Activated CD4-positive, alpha-beta T cell treated with anti-CD3 and anti-CD28 coated beads, Interleukin-2, Interleukin-4, amounts not matched to agents 100 ng/mL and 50 ng/mL, durations not matched to agents 16 hours and 8 hours (primary cell): ENCODE data around the gene EBF3.
"Not testable (repeated sequence)": the region's sequence is repeated elsewhere in the genome, so short reads cannot be mapped to it uniquely, and the experiment has no call there.

Source experiments
- DNase-seq: peaks from one replicate; pipeline ENCODE4 v3.0.0-alpha.2; 2020; ENCODE audit warnings: low spot score

The EBF3 gene

DNA sequence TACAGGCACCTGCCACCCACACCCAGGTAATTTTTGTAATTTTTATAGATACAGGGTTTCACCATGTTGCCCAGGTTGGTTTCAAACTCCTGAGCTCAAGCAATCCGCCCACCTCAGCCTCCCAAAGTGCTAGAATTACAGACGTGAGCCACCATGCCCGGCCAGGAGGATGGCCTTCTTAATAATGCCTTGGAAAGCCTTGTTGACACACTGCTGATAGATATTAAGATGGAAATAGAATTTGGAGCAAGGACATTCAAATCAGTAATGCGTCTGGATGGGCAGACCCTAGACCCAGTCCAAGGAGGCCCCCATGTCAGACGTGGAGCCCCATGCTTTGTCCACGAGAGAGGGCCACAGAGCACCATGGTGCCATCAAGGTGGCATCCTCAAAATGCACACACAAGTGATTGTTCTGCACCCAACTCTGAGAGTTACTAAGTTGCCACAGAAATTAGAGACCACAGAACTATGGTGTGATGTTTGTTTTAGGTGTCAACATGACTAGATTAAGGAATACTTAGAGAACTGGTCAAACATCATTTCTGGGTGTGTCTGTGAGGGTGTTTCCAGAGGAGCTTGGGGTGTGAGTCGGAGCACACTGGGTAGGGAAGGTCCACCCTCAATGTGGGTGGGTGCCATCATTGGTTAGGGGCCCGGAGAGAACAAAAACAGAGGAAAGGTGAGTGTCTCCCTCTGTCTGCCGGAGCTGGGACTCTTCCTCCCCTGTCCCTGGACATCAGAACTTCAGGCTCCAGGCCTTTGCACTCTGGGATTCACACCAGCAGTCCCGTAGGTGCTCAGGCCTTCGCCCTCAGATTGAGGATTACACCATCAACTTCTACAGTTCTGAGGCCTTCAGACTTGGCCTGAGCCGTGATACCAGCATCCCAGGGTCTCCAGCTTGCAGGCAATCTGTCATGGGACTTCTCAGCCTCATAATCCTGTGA lies 34.5 kb downstream of the EBF3 start:
- no peak for DNase-seq

- DNase-seq = no peak
Measured at GRCh38 chr10:129927351-129928120, 36.5 kb downstream of the EBF3 start.

DNA sequence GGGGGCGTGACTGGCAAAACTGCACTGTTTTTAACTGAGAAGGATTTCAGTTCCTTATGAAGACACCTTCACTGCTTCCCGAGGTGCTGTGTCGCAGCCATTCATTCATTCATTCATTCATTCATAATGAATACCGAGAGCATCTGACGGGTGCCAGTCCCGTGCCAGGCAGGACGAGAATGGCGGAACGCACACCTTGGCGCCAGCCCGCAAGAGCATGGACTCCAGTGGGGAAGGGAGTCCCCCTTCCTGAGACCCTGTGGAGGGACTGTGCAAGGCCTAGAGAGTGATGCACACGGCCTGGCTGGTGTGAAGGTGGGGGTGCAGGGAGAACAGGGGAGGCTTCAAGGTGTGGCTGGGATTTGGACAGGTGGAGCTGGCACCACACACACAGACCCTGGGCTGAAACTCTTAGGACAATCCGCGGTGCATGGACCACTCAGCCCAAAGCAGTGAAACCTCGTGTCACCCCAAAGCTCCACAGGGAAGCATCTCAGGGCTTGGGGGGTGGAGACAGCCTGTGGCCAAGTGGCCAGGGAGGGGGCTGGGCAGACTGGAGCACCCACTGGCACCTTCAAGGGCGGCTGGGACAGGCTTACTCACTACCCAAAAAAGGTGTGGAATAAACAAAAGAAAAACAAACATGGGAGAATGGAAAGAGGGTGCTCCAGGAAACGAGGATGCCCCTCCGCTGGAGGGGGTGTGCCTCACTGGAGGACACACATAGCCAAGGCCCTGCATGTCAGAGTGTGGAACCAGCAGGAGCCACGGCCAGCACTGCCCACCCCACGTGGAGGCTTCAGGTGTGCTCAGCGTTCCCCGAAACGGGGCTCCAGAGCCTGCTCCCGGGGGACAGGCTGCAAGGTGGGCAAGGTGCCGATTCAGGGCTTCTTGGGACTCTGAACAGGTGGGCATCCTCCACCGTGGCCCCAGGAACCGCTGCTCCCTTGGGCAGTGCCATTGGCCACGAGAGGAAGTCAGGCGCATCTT lies 37.7 kb downstream of the EBF3 start:
- DNase-seq = no peak

DNA sequence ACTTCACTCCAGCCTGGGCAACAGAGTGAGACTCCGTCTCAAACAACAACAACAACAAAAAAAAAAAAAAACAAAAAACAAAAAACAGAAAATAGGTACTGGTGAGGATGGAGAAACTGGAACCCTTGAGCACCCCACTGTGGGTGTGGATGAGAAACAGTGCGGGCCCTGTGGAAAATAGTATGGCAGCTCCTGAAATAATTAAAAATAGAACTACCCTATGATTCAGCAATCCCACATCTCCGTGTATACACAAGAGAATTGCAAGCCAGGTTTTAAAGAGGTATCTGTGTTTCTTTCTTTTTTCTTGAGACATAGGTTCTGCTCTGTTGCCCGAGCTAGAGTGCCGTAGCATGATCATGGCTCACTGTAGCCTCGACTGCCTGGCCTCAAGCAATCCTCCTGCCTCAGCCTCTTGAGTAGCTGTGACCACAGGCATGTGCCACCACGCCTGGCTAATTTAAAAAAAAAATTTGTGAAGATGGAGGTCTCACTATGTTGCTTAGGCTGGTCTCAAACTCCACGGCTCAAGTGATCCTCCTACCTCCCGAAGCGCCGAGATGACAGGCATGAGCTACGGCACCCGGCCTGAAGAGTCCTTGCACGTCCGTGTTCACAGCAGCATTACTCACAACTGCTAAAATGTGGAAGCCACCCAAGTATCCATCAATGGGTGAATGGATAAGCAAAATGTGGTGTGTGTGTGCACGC lies 39.5 kb downstream of the EBF3 start:
- no peak for DNase-seq

DNA sequence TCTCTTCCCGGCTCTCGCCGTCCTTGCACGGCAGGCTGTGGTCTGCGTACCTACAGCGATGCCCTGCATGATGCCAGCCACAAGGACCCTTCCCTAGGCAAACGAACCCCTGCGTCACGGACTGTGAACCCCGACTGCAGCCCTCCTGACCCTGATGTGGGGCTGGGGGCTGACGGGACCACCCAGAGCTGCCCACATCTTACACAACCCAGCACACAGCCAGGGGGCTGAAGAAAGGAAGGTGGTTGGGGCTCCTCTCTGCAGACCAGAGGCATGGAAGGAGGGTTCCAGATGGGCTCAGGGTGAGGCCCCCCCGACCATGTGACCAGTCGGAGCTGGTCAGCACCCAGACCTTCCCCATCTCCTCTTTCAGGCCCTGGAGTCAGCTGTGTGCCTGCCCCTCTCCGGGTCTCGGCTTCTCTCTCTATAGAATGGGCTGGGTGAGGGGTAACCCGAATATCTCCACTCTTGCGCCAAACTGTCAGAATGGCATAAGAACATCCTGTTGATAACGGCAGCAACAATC lies 41.4 kb downstream of the EBF3 start:
- DNase-seq = no peak

DNA sequence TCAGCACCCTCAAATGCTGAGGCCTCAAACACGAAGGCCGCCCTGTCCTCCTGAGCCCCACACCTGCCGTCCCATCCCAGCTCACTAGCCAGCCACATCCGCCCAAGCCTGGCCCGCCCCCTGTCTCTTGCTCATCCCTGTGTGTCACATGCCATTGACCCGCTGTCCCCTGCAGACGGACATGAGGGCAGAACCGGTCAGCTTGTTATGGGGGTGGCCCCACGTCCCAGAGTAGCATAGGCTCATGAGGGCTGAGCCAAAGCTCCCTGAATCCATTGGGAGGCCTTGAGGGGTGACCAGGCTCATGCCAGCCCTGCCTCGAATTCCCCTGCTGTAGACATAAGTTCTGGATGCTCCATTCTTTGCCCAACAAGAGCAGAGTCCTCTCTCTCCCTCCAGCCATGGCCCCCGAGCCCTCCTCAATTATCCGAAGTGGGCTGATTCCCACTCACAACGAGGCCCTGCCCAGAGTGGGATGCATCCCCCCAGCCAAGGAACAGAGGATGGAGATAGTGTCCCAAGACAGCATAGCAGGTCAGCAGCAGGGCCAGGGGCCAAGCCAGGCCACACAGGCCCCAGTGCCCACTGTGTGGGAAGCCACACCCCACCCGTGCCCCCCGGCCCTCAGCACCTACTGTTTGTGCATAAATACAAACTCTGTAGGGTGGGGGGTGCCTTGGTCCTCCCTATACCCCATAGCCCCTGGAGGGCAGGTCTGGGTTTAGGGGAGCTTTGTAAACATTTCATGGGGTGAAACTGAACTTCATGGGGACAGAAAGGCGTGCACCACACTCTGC lies 42.1 kb downstream of the EBF3 start:
- no peak for DNase-seq

- no peak for DNase-seq
Measured at GRCh38 chr10:129921065-129921670, 42.9 kb downstream of the EBF3 start.

DNA sequence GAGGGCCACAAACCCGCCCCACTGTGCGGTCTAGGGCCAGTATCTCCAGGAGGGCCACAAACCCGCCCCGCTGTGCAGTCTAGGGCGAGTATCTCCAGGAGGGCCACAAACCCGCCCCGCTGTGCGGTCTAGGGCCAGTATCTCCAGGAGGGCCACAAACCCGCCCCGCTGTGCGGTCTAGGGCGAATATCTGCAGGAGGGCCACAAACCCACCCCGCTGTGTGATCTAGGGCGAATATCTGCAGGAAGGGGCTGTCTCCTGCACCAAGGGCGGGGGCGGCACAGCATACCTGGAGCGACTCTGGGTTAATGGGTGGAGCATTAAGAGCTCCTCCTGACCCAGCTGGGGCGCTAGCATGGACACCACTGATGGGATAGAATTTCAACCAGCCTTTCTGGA lies 43.9 kb downstream of the EBF3 start:
- DNase-seq = not testable (repeated sequence)

- DNase-seq = no peak
Measured at GRCh38 chr10:129919358-129919757, 44.7 kb downstream of the EBF3 start.

- DNase-seq = no peak
Measured at GRCh38 chr10:129918836-129919235, 45.2 kb downstream of the EBF3 start.

DNA sequence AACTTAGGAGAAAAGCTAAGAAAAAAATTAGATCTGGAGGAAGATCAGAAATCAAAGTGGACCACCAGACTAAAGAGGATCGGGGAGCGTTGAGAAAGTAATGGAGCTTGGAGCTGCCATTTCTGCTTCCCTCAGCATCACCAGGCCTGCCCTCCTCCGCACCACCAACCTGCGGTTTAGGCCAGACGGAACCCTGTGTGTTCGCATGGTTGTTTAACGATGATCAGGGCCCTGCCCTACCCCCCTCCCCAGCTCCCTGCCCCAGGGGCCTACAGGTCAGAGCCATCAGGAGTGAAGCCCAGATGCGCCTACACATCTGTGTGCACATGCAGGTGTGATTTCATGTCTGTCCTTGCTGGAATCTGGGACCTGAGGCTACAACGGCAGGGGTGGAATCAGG lies 45.7 kb downstream of the EBF3 start:
- DNase-seq = no peak

GRCh38 chr10:129917936-129918335 lies 46.1 kb downstream of the EBF3 start:
- no peak for DNase-seq

DNA sequence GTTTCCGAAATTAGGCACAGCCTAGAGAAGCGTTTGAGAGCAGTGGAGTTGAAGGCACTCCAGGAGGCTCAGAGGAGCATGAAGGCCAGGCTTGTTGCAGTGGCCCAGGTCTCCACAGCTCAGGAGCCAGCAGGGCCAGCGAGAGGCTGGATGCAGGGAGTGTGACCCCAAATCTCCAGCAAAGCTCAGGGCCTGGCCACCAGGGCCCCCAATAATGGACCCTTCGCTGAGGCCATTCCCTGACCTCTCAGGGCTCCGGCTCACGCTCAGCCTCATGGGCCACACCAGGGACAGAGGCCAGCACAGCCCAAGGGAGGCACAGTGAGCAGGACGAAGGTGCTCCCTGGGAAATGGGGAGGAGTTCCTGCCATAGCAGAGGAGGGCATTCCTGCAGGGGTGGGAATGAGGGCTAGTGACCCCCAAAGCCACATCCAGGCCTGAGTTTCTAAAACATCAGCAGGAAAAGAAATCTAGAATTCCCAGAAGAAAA lies 47.5 kb downstream of the EBF3 start:
- no peak for DNase-seq

DNA sequence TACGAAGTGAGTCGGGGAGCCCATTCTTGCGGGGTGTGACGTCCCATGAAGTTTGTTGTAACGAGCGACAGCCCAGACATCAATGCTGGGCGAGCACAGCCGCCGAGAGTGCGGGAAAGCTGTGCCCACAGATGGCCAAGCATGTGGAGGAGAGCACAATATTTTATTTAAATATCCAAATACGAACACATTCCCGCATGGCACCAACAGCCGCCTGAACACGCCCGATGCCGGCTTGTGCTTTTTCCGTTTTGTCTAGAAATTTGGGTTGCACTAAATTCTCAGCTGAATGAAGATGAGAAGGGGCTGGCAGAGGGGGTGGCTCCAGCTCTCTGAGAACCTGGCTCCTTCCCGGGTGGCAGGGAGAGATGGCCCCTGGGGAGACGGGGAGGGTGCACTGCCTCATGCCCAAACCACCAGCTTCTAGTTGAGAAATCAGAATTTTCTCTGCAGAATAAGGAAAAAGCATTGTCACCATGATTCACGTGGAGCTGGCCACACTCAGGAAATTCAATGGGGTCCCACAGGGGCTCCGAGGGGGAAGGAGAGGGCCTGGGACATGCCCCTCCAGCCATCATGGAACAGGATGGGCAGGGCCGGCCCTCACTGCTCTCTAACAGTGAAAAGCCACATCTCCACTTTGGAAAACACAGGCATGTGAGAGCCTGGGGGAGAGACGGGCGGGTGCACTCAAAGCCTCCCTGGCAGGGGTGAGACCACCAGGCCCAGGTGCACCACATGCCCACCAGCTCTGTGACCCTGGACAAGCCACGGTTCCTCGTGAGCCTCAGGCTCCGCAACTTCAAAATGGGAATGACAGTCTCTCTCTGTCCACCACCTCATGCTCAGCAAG lies 48.3 kb downstream of the EBF3 start:
- no peak for DNase-seq

DNA sequence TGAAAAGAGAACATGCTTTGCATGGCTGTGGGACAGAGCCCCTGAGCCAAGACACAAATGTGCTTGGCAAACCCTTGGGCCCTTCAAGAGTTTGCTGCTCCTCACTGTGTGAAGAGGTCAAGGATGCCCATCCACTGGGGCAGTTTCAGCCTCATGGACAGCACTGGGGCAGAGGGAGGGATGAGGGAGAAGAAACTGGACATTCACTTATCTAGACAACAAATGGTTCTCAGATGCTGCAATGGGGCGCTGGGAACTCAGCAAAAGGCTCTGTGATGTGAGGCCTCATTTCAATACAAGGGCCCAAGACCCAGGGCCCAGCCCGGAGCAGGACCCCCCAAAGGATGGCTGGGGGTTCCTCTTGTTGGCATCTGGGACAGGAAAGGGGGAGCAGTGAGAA lies 49.1 kb downstream of the EBF3 start:
- DNase-seq = no peak

DNA sequence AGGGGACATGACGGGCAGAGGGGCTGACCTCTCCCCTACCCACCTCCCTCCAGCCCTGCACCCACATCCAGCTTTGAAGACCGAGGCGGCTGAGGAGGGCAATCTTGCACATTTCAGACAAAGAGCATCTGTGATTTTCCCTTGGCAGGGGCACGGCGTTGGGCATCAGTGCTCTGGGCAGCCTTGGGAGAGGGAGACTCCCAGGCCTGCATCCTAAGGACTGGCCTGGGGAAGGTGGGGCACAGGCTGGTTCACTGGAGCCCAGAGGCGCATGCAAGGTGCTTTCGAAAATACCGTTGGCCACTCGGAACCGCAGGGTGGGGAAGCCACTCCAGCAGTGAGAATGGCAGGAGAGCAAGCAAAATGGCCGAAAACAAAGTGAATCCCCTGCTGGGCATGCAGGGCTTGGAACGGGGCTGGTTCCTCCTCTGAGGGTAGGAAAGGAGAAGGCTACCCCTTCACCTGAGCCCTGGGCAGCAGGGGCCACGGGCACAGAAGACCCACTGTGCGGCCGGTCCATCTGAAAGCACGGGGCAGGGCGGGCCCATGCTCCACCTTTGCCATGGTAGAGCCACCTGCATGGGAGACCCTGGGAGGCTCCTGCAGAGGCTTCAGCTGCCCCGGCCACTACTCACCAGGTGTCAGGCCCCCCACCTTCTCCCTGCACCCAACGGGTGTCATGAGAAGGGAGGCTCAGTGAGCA lies 49.8 kb downstream of the EBF3 start:
- no peak for DNase-seq

DNA sequence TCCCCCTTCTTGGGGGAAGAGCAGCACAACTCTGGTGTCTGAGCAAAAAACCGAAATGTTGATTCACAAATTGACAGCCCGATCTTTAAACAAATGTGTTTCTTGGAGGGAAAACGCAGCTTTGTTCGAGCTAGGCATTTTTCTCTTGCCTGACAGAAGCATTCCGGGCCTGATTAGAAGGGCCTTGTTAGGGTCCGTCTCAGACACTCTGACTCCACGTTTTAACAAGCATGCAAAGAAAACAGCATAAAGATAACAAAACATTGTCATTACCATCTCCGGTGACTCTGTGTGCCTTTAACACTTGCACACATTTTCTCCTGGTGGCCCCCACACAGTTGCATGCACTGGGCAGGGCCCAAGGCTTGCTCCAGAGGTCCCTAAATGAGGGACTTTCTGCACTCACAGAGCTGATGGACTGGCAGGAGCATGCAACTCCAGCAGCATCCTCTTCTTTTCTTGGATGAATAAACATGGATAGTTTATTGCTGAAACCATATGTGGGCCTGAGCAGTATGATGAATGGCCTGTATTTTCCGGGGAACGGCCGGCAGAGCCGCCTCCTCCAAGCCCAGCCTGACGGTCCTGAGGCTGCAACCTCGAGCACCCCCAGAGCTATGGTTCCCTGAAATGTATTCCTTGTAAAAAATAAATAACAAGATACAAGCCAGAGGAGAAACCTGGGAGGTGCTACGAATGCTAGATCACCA lies 50.9 kb downstream of the EBF3 start:
- no peak for DNase-seq
